NCI-H345 treated with DMSO at 0.1 percent for 48 hours (cell line): ENCODE data around the gene PITPNM1.

ENCODE experiments used
- DNase-seq: peaks from one replicate; lab custom pipeline; 2025; ENCODE audit not compliant: unreplicated experiment; lab: John Stamatoyannopoulos, UW

The PITPNM1 gene

GRCh38 chr11:67445515-67445914 lies 59.6 kb downstream of the PITPNM1 start:
- no peak for DNase-seq

DNA sequence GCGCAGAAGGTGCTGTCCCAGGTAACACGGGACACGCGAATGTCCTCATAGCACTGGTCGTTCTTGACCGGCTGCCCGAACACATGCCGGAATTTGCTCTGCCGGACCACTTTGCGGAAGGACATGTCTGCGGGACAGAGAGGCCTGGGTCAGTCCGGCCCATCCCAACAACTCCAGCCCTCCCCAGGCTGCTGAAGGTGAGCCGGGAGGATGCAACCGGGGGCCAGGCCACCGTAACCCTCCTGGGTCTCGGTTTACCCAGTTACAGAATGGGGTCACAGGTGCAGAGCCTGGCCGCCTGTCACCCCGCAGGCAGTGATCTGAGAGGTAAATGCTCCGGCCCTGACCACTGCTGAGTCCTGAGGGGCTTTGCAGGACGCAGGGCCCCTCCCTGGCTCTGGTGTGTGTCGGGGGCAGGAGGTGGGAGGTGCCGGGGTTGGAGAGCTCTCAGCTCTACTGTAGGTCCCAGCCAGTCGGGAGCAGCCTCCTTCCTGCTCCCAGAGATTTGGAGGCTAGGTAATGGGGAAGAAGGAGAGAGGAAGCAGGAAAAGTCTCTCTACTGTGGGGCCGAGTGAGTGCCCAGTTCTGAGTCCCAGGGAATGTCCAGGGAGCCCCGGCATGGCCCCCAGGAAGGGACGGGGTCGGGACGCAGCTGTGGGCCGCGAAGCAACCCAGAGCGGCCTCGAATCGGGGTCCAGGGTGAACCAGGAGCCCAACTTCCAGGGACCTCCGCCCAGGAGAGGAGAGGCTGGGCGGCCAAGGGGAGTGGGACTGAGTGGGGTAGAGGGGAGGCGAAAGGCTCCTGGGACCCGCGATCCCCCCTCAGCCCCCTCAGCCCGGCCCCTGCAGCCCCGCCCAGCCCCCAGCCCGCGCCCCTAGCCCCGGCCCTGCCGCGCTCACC lies 62.4 kb downstream of the PITPNM1 start:
- DNase-seq: no peak
